Measurements from ENCODE around the gene INPP5A.

- TF ChIP-seq, protein P1, sequence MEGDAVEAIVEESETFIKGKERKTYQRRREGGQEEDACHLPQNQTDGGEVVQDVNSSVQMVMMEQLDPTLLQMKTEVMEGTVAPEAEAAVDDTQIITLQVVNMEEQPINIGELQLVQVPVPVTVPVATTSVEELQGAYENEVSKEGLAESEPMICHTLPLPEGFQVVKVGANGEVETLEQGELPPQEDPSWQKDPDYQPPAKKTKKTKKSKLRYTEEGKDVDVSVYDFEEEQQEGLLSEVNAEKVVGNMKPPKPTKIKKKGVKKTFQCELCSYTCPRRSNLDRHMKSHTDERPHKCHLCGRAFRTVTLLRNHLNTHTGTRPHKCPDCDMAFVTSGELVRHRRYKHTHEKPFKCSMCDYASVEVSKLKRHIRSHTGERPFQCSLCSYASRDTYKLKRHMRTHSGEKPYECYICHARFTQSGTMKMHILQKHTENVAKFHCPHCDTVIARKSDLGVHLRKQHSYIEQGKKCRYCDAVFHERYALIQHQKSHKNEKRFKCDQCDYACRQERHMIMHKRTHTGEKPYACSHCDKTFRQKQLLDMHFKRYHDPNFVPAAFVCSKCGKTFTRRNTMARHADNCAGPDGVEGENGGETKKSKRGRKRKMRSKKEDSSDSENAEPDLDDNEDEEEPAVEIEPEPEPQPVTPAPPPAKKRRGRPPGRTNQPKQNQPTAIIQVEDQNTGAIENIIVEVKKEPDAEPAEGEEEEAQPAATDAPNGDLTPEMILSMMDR (IDR thresholded peaks at IDR 0.05 in 2 of 3, conservative IDR thresholded peaks at IDR 0.05 in 1 of 3; ENCODE audit: borderline replicate concordance in 1 of 3, insufficient read depth in 1 of 3, low read depth in 2 of 3, low read length in 2 of 3): no peak
- TF ChIP-seq MAX (IDR thresholded peaks at IDR 0.05) (no peak), ZNF274 (IDR thresholded peaks at IDR 0.05; ENCODE audit: low read depth, low read length) (no peak), FOSL1 (IDR thresholded peaks at IDR 0.05; ENCODE audit: low read depth) (no peak), POLR2A (IDR thresholded peaks at IDR 0.05; ENCODE audit: borderline replicate concordance, extremely low read depth, insufficient read depth, insufficient read length) (no peak), RAD21 (IDR thresholded peaks at IDR 0.05; ENCODE audit: low read depth) (no peak), POLR2AphosphoS5 (IDR thresholded peaks at IDR 0.05; ENCODE audit: low read depth, low read length) (no peak), SRF (IDR thresholded peaks at IDR 0.05; ENCODE audit: low read depth) (no peak), ZBTB33 (IDR thresholded peaks at IDR 0.05; ENCODE audit: extremely low read depth, insufficient replicate concordance, low read length) (no peak)
- TF ChIP-seq, protein P2, sequence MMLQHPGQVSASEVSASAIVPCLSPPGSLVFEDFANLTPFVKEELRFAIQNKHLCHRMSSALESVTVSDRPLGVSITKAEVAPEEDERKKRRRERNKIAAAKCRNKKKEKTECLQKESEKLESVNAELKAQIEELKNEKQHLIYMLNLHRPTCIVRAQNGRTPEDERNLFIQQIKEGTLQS (IDR thresholded peaks at IDR 0.05): no peak
Observed at GRCh38 chr10:132580143-132580542, 42.6 kb downstream of the INPP5A start.
